RWPE1 (cell line): ENCODE data around the gene SCN8A.

Experiments
- CTCF ChIA-PET: fragments of 350-600 bp; sonication (Branson Sonifier 250); formaldehyde crosslinking; extraction: SDS; loops from one replicate; lab custom pipeline; 2021; lab: Yijun Ruan, JAX
- POLR2A ChIA-PET: fragments of 400-600 bp; formaldehyde crosslinking; extraction: SDS; loops from one replicate; lab custom pipeline; 2020; ENCODE audit warnings: antibody characterized with exemption; ENCODE audit not compliant: low non-redundant PET; lab: Yijun Ruan, JAX
- DNase-seq: peaks from one replicate; pipeline ENCODE4 v3.0.0; 2012; ENCODE audit warnings: low spot score
- H3K27ac ChIP-seq: fragments of 450-650 bp; 2 replicates; pipeline ENCODE4 v1.5.1; 2017
- TF ChIP-seq, protein P1 (sequence below): fragments of 450-650 bp; conservative IDR thresholded peaks from 2 replicates; pipeline ENCODE4 v1.5.1; 2017; ENCODE audit warnings: low read depth, mild to moderate bottlenecking

SCN8A gene

GRCh38 chr12:51836827-51837173 is 245.8 kb downstream of the SCN8A start:
- no peak for DNase-seq
- TF ChIP-seq, protein P1, sequence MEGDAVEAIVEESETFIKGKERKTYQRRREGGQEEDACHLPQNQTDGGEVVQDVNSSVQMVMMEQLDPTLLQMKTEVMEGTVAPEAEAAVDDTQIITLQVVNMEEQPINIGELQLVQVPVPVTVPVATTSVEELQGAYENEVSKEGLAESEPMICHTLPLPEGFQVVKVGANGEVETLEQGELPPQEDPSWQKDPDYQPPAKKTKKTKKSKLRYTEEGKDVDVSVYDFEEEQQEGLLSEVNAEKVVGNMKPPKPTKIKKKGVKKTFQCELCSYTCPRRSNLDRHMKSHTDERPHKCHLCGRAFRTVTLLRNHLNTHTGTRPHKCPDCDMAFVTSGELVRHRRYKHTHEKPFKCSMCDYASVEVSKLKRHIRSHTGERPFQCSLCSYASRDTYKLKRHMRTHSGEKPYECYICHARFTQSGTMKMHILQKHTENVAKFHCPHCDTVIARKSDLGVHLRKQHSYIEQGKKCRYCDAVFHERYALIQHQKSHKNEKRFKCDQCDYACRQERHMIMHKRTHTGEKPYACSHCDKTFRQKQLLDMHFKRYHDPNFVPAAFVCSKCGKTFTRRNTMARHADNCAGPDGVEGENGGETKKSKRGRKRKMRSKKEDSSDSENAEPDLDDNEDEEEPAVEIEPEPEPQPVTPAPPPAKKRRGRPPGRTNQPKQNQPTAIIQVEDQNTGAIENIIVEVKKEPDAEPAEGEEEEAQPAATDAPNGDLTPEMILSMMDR = no peak
- ChIA-PET CTCF (interaction anchor here (0.5 kb wide), 1 partner anchor 713 kb away, joined by 13 read pairs; no protein-coding TSS in a partner anchor), POLR2A (no interaction called here)
- H3K27ac ChIP-seq = no peak overlapping the region

DNA sequence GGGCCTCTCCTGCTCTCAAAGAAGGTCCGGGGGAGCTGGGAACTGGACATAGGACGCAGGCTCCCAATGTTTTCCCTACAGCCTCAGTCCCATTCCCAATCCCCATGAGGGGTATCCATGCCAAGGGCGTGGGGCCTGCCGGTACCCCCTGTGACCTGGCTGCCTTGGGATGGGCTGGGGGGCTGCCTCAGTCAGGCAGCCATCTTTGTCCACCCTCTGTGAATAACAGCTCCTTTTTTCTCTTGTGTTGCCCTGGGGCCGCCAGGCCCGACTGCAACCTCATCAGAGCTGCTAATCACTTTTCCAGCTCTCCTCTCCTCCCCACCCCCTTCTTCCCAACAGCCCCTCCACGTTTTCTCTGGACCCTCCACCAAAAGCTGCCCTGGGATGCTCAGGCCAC is 246.3 kb downstream of the SCN8A start:
- POLR2A ChIA-PET = no interaction called here

GRCh38 chr12:51838036-51838435 is 247.0 kb downstream of the SCN8A start:
- DNase-seq = no peak
- ChIA-PET POLR2A (no interaction called here), CTCF (no interaction called here)
- no peak overlapping the region for H3K27ac ChIP-seq
- TF ChIP-seq, protein P1 = no peak

More for the DNA sequence above, 246.3 kb downstream of the SCN8A start:
- DNase-seq = no peak
- H3K27ac ChIP-seq = no peak overlapping the region
- CTCF ChIA-PET = interaction anchor here (0.5 kb wide), 1 partner anchor 713 kb away, joined by 13 read pairs; no protein-coding TSS in a partner anchor
- TF ChIP-seq, protein P1 = no peak

GRCh38 chr12:51838762-51839161 is 247.7 kb downstream of the SCN8A start:
- no peak for DNase-seq
- CTCF ChIA-PET = interaction anchor here (0.7 kb wide), 1 partner anchor 995 kb away, joined by 3 read pairs; no protein-coding TSS in a partner anchor
- TF ChIP-seq, protein P1 = no peak
- H3K27ac ChIP-seq = no peak overlapping the region
- POLR2A ChIA-PET = no interaction called here

- POLR2A ChIA-PET = no interaction called here
Measured at GRCh38 chr12:51839310-51839947, 248.4 kb downstream of the SCN8A start.

GRCh38 chr12:51840966-51841365 is 249.9 kb downstream of the SCN8A start:
- H3K27ac ChIP-seq = no peak overlapping the region
- POLR2A ChIA-PET = no interaction called here
- CTCF ChIA-PET = interaction anchor here (0.6 kb wide), 1 partner anchor 52 kb away, joined by 5 read pairs; no protein-coding TSS in a partner anchor
- TF ChIP-seq, protein P1 = no peak
- no peak for DNase-seq

More at GRCh38 chr12:51839310-51839947, 248.4 kb downstream of the SCN8A start:
- TF ChIP-seq, protein P1 = no peak
- DNase-seq = no peak
- CTCF ChIA-PET = interaction anchor here (0.7 kb wide), 1 partner anchor 994 kb away, joined by 3 read pairs; no protein-coding TSS in a partner anchor
- H3K27ac ChIP-seq = no peak overlapping the region
